ENCODE data around the gene OLIG2.
A peak's percentile ranks its signal among the peaks of the same experiment; 100 is the strongest.

OLIG2 gene

DNA sequence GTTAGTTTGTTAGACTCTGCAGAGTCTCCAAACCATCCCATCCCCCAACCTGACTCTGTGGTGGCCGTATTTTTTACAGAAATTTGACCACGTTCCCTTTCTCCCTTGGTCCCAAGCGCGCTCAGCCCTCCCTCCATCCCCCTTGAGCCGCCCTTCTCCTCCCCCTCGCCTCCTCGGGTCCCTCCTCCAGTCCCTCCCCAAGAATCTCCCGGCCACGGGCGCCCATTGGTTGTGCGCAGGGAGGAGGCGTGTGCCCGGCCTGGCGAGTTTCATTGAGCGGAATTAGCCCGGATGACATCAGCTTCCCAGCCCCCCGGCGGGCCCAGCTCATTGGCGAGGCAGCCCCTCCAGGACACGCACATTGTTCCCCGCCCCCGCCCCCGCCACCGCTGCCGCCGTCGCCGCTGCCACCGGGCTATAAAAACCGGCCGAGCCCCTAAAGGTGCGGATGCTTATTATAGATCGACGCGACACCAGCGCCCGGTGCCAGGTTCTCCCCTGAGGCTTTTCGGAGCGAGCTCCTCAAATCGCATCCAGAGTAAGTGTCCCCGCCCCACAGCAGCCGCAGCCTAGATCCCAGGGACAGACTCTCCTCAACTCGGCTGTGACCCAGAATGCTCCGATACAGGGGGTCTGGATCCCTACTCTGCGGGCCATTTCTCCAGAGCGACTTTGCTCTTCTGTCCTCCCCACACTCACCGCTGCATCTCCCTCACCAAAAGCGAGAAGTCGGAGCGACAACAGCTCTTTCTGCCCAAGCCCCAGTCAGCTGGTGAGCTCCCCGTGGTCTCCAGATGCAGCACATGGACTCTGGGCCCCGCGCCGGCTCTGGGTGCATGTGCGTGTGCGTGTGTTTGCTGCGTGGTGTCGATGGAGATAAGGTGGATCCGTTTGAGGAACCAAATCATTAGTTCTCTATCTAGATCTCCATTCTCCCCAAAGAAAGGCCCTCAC is at the start of gene OLIG2:
Gene OLIG2, plus strand, starts transcription at position 447 of the 954 bp plus-strand sequence. CDS start 928 bp downstream, outside the sequence.
- peak in 1 of 6 experiments; percentile 16 for DNase-seq

DNA sequence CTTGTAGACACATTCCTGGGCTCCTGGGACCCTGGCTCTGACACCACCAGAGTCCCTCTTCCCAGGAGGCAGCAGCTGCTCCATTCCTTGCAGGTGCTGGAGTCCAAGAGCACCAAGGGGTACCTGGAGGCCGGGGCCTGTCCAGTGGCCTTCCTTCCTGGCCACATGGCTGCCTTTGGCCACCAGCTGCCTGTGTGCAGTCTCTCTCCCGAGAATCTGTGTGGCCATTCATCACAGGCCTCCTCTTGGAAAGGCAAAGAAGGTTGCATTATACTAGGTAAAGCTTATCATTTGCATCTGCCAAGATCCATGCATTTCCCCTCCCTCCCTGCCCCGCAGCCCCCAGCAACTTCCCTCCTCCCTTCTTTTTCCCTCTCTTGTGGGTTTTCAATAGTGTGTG is 48.9 kb upstream of the OLIG2 start:
- no peak for DNase-seq

DNA sequence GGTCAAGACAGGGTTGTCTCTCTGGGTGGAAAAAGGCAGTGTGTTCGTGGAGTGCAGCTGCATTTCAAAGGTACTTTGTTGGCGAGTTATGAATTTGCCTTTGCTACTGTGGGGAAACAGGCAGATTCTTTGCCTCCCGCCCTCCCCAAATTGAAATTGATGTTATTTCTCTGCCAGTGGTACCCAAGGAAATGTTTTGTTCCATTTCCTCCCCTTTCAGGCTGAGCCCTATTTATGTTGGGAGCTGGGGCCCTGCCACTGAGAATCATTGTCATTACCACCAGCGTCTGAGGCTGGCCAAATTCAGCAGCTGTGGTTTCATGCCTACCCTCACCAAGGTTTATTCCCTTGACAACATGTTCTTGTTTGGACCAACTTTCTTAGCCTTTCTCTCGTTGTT is 48.5 kb upstream of the OLIG2 start:
- no peak for DNase-seq

DNA sequence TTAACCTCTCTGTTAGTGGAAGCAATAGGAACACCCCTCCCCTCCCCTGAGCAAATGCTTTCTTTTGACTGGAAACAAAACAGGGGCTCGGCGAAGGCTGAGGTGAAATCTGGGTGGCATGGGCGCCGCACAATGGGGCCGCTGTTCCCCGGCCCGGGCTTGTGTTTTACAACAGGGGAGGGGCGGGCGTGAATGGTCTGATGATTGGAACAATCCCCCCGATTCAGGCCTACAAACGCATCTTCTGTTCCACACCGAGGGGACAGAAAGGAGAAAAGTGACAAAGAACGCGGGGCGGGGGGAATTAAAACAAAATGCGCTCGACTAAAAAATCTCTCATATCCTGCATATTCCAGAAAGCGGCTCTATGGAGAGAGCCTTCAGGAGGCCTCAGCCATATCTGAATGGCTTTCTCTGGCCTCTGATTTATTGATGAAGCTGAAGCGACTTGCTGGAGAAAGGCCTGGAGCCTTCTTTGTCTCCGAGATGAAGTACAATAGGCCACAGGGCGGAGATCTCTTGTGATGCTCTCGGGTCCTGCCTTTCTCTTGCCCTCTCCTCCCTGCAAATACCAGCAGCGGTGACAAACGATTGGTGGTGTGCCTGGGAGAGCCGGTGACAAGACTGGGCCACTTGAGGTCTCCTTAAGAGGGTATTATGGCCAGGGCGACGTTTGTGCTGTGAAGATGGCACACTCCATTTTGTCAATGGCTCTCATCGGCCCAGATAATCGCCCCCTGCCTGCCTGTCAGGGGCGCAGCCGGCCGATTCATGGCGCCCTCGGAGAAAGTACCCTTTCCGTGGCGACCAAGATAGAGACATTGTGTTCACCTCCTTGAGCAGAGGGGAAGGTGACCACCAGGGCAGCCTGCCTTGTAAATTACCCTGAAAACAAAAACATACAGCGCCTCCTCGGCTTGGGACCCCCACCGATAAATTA is 47.1 kb upstream of the OLIG2 start:
- DNase-seq, result no peak

DNA sequence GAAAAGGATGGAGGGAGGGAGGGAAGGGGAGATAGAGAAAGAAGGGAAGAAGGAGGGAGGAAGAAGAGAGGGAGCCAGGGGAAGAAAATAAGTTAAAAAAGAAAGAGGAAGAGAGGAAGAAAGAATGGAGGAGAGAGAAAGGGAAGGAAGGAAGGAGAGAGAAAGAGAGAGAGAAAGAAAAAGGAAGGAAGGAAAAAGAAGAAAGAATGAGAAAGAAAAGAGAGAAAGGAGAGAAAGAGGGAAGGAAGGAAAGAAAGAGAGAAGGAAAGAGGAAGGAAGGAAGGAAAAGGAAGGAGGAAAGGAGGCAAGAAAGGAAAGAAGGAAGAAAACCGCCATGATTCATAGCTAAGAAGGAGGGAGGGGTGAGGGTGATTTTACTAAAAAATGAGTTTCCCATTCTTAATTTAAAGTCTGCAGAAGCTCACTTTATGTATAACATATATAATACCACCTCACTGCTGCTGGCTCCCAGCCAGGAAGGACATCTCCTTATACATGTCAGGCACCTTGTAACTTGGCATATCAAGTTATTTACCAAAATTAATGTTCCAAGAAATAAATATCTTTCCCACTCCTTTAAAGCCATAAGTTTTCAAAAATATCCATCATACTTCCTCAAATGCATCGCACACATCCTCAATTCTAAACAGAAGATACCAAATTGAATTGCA is 46.0 kb upstream of the OLIG2 start:
- DNase-seq, result no peak

DNA sequence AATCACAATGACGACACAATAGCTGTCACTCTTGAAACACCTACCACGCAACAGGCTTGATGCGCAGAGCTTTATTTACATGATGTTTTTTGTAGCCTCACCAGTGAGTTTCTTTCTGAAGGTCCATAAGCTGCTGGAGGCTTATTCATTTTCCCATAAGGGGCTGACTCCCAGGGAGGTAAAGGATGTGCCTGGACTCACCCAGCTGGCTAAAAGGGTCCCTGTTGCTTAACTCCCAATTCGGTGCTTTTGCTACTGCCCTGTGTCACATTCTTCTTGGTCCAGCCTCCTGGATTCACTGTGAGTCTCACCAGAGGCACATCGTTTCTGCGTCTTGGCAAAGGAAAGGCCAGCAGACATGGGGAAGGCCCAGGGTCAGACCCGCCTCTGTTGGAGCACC is 44.6 kb upstream of the OLIG2 start:
- DNase-seq, result no peak

DNA sequence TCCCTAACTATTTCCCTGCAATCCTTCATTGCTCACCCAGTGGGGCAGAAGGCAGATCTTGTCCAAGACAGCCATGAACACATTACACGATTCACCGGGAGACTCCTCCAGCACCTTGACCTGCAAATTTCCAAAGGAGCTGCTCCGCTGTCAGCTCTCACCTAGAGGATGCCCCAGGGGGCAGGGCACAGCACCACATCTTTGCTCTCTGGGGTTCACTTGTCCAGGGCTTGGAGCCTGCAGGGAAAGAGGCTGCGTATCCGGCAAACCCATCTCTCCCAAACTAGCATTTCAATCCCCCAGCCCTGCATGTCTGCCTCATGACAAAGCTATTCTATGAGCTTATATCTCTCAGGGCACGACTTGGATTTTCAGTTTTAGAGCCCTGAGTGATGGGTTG is 35.1 kb upstream of the OLIG2 start:
- no peak for DNase-seq

DNA sequence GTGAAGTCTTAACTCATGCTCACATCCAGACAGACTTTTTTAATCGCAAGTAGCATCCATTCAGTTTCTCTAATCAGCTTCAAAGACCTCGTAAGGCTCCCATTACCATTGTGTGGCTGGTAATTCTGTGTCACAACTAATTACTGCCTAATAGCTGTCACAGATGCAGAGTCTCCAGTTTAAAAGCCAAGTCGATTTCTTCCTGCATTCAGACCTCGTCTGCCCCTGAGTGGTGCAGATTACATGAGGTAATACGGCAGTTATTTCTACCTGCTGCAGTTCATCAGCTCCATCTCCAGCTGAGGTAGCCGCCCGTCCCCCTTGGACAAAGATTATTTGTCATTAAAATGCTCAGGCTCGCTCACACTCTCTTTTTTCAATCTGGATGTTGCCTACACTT is 34.4 kb upstream of the OLIG2 start:
- no peak for DNase-seq

DNA sequence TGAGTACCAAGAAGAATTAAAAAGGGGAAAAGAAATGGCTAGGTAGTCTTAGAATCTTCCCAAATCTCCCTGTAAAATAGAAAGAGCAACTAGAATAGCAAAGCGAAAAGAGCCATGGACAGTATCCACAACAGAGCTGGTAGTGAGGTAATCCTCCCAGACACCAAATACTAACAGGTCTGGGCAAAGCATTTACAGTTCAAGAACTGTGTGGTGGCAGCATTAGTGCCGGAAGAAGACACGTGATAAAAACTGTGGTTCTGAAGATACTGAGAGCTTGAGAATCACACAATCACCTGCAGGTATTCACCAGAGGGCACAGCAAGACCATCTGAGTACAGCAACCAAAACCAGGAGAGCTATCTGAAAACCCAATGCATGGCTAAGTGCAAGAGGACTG is 31.8 kb upstream of the OLIG2 start:
- no peak for DNase-seq

DNA sequence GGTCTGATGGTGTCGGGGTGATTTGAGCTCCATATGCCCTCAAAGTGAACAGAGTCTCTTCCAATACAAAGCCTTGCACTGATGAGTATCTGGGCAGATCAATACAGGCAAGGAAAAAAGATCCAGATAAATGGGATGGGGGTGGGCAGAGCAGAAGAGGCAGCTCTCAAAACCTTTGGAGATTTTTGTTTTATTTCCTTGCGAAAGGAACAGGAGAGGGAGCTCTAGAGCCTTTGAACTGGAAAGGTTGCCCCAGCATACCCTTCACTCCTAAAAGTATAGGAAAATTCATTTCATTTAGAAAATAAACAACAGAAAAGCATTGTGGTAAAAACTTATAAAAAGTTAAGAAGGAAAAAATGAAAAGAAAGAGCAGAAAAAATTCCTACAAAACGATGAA is 31.4 kb upstream of the OLIG2 start:
- DNase-seq, result peak in 1 of 6 experiments; percentile 16

DNA sequence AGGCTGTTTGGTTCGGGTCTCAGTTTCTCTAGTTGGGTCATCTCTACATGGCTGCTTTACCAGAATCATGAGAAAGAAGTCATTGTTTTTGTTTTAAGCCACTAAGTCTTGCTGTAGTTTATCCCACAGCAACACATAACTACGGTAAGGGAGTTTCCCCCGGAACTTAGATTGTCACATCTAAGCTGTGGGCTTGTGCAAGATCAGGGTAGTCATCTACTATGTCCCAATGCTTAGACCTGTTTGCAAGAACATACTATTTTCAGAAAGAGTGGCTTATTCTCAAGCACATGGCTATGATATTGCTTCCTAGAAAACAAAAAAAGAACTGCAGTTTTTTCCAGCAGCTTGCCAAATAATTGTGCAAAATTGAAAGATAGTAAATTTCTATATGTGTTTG is 18.0 kb upstream of the OLIG2 start:
- no peak for DNase-seq

DNA sequence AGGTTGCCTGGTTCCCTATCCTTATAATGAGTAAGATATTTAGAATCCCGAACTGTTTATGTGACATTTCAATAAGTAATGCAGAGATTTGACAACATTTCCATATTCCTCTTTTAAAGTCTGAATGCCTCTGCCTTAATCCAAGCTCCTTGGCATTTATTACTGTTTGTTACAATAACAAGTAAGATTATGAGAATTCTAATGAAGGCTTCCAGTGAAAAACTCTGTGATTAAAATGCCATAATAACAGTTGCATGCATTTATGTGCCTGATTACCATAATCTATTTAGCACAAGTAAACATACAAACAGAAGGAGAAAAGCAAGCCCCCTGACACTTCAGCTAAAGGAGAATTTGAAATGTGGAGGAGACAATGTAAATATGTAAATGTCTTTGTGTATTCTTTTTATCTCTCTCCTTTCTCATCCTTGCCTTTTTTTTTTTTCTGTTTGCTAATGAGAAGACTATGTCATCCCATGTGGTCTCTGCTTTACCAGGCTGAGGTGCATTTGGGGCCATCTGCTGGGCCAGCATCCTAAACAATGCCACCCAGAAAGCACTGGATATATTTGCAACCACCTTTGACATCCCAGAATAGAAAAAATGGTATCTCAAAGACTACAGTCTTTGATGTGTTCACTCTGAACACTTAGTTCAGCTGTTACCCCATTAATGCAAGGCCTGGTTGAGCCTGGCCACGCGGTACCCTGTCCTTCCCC is 17.2 kb upstream of the OLIG2 start:
- DNase-seq, result no peak

DNA sequence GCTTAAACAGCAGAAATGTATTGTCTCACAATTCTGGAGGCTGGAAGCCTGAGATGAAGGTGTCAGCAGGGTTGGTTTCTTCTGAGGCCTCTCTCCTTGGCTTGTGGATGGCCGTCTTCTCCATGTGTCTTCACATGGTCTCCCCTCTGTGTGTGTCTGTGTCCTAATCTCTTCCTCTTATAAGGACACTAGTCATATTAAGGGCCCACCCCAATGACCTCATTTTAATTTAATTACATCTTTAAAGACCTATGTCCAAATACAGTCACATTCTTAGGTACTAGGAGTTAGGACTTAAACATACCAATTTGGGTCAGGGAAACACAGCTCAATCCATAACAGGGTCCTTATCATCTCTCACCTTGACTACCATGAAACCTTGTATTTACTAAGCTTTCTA is 14.8 kb upstream of the OLIG2 start:
- no peak for DNase-seq

DNA sequence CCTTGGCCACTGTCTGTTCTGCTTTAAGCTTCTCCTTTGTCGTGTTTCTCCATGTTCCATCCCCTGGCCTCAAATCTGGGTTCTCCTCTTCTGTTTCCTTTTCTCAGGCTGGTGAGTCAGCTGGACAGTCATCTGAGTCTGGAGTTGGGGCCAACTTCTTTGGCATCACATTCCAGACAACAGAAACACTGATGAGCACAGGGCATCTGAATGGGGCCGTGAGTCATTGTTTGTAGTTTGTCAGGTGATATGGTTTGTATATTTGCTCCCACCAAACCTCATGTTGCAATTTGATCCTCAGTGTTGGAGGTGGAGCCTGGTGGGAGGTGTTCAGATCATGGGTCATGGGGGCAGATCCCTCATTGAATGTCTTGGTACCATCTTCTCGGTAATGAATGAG is 14.3 kb upstream of the OLIG2 start:
- DNase-seq, result no peak

DNA sequence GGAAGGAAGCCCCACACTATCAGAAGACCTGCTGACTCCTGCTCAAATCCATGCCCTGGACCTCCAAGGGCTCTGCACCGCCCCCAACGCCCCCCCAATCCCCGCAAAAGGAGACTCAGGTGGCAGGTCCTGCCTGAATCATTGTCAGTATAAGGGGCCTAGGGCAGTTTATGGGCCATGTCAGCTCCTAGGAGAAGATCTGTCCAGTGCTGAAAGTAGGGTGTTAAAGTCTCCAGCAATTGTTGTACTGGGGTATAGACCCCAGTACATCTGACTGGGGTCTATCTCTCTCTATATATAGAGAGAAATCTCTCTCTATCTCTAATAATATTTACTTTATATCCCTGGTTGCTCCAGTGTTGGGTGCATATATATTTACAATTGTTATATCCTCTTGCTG is 12.1 kb upstream of the OLIG2 start:
- DNase-seq, result no peak

DNA sequence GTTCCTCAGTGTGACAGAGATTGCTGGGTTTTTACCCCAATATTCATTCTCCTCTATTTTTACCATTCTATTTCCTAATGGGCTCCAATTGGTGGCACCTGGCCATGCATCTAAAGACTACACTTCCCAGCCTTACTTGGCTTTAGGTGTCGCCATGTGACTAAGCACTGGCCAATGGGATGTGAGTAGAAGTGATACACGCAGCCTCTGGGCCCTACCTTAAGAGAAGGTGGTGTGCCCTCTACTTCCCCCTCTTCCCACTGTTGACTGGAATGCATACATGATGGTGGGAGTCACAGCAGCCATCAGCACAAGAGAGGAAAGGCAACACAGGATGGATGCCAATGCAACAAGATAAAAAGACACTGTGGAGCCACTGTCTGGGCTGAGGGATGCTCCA is 11.4 kb upstream of the OLIG2 start:
- no peak for DNase-seq

DNA sequence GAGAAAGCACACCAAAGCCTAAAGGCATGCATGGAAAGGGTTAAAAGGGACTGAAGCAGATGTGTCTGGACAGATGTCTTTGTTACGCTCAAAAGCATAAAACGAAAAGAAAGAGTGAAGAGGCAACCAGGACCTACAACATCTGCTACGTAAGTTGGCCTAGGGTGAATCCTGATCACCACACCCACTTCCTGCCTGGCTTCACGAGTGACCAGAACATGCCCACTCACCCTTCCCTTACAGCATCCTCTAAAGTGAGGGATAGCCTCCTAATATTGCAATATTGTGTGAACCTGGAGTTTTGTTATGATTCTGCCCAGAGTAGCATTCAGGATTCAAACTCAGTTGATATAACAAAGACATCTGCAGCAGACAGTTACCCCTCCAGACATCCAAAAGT is 10.6 kb upstream of the OLIG2 start:
- DNase-seq, result no peak

DNA sequence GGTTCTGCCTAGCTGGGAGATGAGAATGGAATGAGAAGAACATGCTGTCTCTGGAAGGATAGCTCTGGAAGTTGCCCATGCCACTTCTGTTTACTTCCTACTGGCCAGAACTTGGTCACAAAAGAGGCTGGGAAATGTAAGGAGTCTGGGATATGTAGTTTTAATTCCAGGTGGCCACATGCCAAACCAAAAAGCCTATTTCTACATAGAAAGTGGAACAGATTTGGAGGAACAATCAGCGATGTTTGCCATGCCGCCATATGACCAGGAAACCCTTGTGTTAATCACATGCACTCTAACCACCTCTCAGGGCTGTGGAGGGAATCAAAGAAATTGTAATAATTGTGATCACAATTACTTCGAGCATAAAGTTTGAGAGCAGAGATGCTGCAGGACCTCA is 10.0 kb upstream of the OLIG2 start:
- DNase-seq, result no peak

DNA sequence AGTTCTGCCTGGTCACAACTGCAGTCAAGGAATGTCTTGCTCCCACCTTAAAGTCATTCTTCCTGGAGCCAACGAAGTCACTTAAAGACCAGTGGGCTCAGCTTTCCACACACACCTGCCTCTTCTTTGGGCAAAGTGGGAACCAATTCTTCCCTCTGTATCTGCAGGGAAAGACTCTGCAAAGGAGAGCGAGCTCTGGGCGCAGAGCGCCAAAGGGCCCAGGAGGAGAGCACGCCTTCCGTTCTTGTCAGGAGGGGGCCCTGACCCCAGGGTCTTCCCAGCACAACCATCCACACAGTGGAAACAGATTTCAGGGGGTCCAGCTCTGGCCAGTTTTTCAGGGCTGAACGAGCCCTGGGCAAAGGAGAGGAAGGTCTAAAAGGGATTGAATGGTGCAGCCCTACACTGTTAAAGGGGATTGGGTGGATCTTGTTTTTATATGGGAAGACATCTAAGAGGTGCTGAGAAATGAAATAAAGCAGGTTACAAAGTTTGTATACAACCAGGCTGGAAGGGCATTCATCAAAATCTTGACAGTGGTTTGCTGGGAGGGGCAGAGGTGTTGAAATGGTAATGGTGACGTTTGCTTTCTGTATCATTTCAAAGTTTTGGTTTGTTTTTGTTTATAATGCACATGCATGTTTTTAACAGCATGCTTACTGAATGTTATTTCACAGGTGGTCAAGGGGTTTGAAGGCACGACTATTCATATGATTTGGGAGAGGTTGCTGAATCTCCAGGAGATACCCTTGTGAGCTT is 6.8 kb upstream of the OLIG2 start:
- DNase-seq, result no peak

DNA sequence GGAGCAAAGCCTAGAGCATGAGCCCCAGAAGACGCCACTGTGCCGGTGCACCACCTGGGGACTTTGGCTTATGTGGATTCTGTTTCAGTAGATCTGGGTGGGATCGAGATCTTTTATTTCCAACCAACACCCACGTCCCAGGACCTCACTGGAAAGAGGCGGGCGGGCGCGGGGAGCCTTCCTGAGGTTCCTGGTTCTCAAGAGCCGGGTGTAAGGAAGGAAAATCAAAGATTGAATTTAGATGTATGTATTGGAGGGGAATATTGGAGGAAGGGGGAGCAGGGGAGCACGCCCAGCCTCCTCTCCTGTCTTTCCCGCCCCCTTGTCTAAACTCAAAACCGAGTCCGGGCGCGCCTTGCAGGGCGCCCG is 6.2 kb upstream of the OLIG2 start:
- no peak for DNase-seq

DNA sequence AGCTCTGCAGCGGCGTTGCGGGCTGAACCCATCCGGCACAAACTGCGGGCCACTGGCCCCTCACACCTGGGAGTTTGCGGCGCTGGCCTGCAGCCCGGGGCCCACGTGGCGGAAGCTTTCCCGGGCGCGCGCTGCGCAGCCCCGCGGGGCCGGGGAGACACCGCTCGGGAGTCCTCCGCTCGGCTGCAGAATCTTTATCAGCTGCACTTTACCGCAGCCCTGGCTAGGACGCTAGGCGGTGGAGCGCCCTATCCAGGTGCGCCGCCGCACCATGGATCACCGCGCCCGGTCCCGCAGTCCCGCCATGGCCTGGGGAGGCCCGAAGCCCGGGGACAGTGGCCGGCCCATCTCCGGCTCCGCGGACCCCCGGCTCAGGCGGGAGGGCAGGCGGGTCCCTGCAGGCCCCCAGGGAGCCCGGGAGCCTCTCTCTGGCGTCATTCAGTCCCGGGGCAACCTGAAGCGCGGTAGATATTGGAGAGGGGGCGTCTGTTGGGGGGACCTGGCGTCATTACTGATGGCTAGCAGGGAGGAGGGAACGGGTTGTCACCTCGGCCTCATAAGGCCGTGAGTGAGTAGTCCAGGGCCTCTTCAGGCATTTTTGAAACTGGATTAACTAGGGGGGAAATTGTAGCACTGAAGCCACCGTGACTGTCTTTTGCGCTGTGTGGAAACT is 5.7 kb upstream of the OLIG2 start:
- peak in 1 of 6 experiments; percentile 13 for DNase-seq

Data from stimulated activated naive CD4-positive, alpha-beta T cell (primary cell).